ENCODE data around the gene TJP2.

TJP2 gene

GRCh38 chr9:69237702-69238295 lies 63.7 kb downstream of the TJP2 start:
- DNase-seq = no peak

- no peak for DNase-seq
Measured at GRCh38 chr9:69243116-69243515, 69.0 kb downstream of the TJP2 start.

DNA sequence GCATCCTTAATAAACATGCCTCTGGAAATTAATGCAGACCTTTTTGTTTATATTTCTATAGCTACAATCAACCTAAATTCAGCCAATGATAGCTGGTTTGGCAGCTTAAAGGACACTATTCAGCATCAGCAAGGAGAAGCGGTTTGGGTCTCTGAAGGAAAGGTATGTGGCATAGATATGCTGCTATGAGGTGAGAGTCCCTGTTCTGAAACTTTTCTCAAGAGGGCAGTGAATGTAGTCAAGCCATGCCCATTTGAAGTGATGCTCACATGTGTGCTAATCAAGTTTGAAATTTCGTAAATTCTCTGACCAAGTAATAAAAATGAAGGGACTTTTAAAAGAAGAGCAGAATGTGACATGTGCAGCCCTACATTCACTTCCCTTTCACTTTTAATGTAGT lies 72.6 kb downstream of the TJP2 start:
- DNase-seq = no peak

DNA sequence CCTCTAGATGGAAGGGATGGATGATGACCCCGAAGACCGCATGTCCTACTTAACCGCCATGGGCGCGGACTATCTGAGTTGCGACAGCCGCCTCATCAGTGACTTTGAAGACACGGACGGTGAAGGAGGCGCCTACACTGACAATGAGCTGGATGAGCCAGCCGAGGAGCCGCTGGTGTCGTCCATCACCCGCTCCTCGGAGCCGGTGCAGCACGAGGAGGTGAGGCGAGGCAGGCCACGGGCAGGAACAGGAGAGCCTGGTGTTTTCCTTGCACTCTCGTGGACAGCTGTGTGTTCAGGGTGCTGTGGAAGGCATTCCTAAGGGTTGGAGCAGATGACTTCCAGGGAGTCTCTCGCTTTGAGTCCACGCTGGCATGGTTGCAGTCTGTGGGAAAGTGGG lies 73.9 kb downstream of the TJP2 start:
- no peak for DNase-seq

- peak; percentile 1 for DNase-seq
Measured at GRCh38 chr9:69249337-69249736, 75.3 kb downstream of the TJP2 start.

- DNase-seq = no peak
Measured at GRCh38 chr9:69250681-69251080, 76.6 kb downstream of the TJP2 start.

DNA sequence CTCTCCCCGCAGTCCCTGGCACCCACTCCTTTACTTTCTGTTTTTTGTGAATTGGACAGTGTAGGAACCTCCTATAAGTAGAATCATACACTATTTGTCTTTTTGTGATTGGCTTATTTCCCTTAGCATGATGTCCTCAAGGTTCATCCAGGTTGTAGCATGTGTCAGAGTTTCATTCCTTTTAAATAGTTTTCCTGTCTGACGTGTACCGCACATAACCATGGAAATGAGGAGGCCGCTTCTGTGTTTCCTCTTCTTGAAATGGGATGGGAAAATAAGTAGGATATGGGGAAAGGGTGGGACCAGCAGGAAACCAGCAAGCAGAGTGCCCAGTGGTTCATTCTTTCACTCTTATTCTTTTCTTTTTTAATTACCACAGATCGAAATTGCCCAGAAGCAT lies 78.4 kb downstream of the TJP2 start:
- no peak for DNase-seq

GRCh38 chr9:69253057-69253456 lies 79.0 kb downstream of the TJP2 start:
- no peak for DNase-seq

- no peak for DNase-seq
Measured at GRCh38 chr9:69254223-69254622, 80.1 kb downstream of the TJP2 start.

GRCh38 chr9:69255591-69255990 lies 81.5 kb downstream of the TJP2 start:
- no peak for DNase-seq

- no peak for DNase-seq
Measured at GRCh38 chr9:69258551-69258950, 84.5 kb downstream of the TJP2 start.

GRCh38 chr9:69260161-69260560 lies 86.1 kb downstream of the TJP2 start:
- no peak for DNase-seq

- no peak for DNase-seq
Measured at GRCh38 chr9:69261636-69262035, 87.6 kb downstream of the TJP2 start.

DNA sequence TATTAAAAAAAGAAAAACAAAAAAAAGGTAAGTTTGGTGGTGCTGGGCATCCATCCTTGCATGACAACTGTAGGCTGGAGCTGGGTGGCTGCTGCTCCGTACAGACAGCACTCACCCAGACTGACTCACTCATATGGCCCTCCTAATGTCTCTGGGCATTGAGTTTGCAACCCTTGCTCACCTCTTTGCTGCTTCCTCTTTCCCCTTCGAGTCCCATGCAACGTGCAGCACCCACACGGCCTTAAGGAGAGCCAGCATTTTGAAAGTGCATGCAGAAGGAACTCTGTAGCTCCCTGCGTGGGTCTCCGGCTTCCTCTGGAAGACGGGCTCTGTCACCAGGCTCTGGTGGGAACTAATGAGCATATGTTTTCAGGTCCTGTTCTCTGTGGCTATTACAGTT lies 90.4 kb downstream of the TJP2 start:
- DNase-seq = peak; percentile 50

DNA sequence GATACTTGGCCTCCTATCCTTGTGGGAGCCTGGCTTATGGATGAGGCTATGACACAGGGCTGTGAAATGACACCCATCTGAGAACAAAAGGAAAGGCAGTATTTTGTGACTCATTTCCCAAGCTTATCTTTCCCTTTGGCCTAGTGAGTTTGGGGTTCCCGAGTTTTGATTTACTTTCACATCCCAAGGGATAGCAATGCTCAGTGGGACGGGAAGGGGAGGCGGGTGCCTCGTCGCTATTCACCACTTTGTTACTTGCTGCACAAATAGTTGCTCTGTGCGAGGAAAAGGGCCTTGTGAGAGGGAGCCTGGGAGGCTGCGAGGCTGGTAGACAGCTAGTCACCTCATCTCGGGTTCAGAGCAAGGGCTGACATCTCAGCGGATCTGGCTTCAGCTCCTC lies 91.8 kb downstream of the TJP2 start:
- no peak for DNase-seq

DNA sequence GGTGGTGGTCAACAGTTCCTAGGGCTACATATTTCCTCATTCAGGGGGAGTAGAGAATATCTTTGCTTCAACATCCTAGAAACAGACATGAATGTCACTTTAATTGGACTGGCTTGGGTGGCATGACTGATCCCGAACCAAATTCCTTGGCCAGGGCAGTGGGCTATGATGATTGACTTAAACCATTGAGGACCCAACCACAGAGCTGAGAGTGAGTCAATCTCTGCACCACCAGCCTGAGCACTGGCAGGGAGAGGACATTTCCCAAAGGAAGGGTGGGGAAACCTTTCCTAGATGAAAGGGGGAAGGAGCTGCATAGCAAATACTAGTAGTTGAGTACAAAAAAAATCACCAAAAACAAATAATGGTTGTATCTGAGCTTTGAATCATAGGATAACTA lies 98.1 kb downstream of the TJP2 start:
- no peak for DNase-seq

GRCh38 chr9:69273161-69273560 lies 99.1 kb downstream of the TJP2 start:
- DNase-seq = no peak

DNA sequence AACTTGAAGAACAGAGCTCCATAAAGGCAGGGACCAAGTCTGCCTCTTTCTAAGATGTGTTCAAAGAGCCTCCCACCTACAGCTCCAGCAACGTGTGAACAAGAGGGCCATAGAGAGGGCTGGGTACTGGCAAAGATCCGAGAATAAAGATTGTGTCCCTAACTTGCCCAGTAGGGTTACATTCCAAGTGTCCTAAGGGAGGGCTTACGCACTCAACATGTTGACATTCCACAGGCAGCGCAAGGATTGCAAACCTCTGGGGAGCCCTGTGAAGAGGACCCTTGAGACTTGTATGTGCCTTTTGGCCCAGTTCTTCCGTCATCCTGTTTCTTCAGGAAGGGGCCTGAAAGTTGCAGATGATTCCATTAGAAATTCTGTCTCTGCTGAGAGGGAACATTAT lies 102.7 kb downstream of the TJP2 start:
- DNase-seq = no peak

DNA sequence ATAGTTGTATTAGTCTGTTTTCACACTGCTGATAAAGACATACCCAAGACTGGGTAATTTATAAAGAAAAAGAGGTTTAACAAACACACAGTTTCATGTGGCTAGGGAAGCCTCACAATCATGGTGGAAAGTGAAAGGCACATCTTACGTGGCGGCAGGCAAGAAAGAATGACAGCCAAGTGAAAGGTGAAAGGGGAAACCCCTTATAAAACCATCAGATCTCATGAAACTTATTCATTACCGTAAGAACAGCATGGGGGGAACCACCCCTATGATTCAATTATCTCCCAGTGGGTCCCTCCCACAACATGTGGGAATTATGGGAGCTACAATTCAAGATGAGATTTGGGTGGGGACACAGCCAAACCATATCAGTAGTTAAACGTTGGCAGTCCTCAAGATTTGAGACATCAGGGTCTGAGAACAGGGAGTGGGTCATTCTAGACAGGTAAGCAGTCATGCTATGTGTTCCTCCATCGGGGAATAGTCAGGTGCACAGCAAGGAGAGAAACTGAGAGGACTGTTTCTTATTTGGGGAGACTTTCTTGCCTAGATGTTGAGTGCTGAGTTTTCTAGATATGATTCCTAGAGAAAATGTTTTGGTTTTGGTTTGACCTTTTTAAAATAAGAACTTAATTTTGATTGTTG lies 105.1 kb downstream of the TJP2 start:
- DNase-seq = no peak

GRCh38 chr9:69279733-69280132 lies 105.7 kb downstream of the TJP2 start:
- no peak for DNase-seq

- no peak for DNase-seq
Measured at GRCh38 chr9:69283003-69283402, 108.9 kb downstream of the TJP2 start.

DNA sequence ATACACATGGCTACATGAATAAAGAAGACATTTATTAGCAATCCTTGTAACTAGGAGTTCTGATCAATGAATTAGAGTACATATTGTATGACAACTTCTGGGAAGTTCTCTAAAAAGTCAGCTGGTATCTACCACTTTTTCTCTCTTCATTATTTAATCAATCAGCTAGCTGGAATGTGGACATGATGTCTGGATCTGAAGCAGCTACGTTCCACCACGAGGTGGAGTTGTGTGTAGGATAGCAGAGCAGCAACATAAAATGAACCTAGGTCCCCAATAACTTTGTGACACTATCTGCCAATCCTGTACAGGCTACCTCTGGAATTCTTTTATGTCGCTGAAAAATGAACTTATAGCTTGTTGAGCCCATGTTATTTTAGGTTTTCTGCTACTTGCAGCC lies 118.0 kb downstream of the TJP2 start:
- DNase-seq = no peak

DNA sequence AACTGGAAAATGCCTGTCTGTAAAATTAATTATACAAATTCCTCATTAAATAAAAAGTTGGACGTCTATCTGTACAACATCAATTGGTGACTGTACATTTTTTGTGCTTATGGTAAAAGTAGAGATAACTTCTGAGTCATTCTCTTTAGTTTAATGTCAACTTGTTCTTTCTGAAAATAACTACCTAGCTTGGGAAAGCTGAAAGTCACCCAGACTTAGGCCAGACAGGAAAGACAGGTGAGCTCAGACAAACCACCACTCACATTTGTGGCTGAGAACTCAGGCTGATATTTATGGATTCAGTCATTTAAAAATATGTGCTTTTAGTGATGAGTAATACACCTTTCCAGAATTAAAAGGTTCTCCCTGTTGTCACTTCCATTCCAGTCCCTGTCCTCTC lies 119.1 kb downstream of the TJP2 start:
- DNase-seq = no peak

GRCh38 chr9:69295872-69296552 lies 121.9 kb downstream of the TJP2 start:
- DNase-seq = no peak

All from GDM1 (cell line).